Measurements from ENCODE around the gene ADGRA1.

DNA sequence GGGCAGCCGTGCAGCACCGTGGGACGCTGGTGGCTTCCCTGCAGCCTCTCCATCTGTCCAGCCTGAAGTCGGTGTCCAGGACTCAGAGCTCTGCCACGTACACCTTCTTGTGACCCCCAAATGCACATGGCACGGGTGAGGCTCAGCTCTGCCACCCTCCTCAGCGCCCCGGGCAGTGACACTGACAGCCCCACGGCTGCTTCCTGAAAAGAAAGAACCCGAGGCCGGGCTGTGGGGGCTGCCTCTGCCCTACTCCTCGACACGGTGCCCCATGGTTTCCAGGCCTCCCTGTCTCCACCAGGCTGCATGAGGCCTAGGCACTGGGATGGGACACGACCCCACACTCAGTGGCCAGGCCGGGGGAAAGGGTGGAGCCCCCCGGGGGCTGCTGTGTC lies 13.7 kb downstream of the ADGRA1 start:
- TF ChIP-seq SP1 (IDR thresholded peaks at IDR 0.05; ENCODE audit: low read depth, low read length): no peak
- no peak for TF ChIP-seq PRDM15 (CRISPR knock-in tag; IDR thresholded peaks at IDR 0.05)
- no peak for TF ChIP-seq ZNF274 (IDR thresholded peaks at IDR 0.05; ENCODE audit: insufficient read depth, insufficient read length)
